Measurements from ENCODE around the gene PARP15.
"Not testable (repeated sequence)": the region's sequence is repeated elsewhere in the genome, so short reads cannot be mapped to it uniquely, and the experiment has no call there.

The PARP15 gene

GRCh38 chr3:122577409-122578031 is at the start of gene PARP15:
PARP15 (plus strand) TSS chr3:122577650; CDS start chr3:122577668, 18 bp downstream.
- no peak for DNase-seq (ENCODE audit: low read depth in 3 of 3)

DNA sequence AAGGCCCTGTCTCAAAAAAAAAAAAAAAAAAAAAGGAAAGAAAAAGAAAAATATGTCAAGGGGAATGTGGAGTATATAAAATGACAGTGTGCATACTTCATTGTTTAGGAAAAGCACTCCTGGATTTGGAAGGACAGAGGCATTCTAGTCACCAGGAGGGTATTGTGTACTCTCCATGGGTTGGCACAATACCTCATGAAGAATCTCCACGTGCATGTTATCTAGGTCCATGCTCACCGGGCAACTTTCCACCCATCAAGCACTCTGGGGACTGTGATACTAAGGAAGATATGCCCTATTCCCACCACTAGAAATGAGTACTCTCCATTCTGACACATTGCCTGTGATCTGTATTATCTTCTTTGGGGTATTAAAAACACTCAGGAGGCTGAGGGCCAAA is 47.3 kb upstream of the PARP15 start:
- DNase-seq (ENCODE audit: low read depth in 3 of 3), result no peak

GRCh38 chr3:122533480-122533879 is 44.0 kb upstream of the PARP15 start:
- DNase-seq (ENCODE audit: low read depth in 3 of 3), result no peak

GRCh38 chr3:122533931-122534334 is 43.5 kb upstream of the PARP15 start:
- DNase-seq (ENCODE audit: low read depth in 3 of 3), result peak; percentile 23 to 39 (median 23)

GRCh38 chr3:122535964-122536631 is 41.4 kb upstream of the PARP15 start:
- DNase-seq (ENCODE audit: low read depth in 3 of 3), result no peak

DNA sequence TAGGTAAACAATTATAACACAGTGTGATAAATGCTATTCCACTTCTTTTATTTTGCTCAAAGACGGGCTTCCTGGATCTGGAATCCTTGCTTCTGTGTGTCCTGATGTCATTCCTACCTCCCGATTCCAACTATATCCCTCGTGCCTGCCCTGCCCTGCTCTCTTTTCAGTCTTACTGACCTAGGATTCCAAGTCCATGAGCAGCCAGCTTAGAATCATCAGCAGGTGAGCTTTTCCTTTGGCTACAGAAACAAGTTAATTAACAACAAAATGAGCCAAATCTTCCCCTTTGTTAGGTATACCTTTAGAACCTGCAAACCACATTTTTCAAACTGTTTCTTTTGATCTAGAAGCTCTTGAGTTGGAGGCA is 40.8 kb upstream of the PARP15 start:
- DNase-seq (ENCODE audit: low read depth in 3 of 3), result no peak

DNA sequence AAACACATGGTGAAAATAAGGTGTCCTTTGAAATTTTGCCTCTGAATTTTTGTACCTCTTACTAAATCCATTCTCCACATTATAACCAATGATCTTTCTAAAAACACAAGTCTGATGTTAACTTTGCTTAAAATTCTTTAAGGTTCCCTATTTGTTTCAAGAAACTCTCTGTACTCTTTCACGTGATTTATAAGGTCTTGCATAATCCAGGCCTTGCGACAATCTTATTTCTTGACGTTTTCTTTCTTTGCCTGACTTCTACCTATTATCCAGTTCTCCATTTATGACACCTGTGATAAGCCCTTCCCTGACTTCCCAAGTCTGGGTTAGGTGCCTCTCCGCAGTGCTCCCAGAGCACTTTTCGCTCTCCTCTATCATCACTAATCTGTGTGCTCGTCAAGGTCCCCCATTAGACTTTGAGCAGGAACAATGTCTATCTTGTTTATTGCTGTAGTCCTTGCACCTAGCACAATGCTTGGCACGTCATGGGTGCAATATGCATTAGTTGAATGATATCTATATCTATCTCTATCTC is 38.4 kb upstream of the PARP15 start:
- no peak for DNase-seq (ENCODE audit: low read depth in 3 of 3)

DNA sequence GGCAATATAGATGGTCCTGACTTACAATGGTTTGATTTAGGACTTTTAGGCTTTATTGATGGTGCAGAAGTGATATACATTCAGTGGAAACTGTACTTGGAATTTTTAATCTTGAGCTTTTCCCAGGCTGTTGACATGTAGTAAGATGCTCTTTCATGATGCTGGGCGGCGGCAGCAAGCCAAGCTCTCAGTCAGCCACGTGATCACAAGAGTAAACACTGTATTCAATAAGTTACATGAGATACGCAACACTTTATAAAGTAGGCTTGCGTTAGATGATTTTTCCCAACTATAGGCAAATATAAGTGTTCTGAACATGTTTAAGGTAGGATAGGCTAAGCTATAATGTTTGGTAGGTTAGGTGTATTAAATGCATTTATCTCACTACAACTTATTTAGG is 31.3 kb upstream of the PARP15 start:
- DNase-seq (ENCODE audit: low read depth in 3 of 3), result no peak

DNA sequence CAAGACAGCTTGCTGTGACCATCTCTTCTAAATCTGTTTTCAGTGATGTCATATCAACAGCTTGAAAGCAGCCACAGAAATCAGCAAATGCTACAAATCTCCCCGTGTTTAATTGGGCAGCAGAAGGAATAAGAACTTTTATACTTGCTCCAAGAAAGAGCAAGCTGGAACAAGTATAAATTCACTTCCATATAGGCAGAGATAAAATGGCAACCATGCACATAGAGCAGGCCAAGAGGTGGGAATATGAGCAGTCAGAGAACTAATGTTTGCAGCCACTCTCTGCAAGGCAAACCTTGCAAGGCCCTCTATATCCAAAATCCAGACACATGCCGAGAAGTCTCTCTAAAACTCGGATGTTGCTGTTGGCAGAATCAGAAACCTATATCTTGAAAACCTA is 29.4 kb upstream of the PARP15 start:
- no peak for DNase-seq (ENCODE audit: low read depth in 3 of 3)

DNA sequence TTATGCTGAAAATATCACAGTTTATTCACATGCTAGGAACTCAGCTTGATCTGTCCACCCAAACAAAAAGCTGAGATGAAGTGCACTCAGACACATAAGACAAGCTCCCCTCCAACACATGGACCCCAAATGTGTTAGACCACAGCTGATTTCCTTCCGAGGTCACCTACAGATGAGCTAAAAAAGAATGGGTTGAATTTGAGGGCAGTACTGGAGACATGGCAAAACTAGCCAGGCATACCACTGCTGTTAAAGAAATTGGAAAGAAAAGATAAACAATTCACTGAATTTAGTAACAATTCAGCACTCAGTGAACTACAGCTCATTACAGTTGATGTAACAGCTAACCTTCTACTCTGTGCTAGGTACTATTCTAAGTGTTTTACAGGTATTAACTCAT is 28.8 kb upstream of the PARP15 start:
- DNase-seq (ENCODE audit: low read depth in 3 of 3), result no peak

DNA sequence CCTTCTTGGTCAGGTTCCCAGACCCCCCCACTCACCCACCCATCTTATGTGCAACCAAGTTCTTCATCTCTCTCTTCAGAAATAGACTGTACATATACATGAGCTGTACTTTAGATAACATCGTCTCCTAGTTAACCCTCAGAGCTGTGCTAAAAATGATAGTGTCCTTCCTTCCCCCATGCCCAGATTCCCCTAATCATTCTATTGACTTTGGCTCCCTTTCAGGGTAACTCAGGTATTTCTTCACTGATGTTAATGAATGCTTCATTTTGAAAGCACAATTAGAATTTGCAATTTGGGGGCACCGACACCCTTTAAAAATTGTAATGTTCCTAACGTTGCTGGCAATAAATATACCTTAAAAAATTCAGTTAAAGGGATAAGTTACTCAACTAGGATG is 24.3 kb upstream of the PARP15 start:
- DNase-seq (ENCODE audit: low read depth in 3 of 3), result no peak

GRCh38 chr3:122555275-122556071 is 22.0 kb upstream of the PARP15 start:
- no peak for DNase-seq (ENCODE audit: low read depth in 3 of 3)

DNA sequence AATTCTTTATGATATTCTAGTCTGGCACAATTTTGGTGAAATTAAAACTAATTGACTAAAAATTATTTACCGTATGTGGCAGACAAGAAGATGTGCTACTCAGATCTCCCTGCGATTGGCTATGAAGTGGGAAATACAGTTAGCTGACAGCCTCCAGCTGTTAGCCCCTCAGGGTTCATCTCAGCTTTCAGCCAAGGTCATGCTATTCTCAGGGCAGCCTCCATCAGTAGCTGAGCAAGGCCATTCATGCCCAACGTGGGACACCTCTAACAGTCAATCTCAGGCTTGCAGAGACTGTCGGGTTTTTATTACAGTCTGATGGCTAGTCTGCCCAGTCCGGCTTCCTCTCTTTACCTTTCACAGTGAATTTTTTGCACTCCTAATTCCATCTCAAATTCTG is 20.1 kb upstream of the PARP15 start:
- DNase-seq (ENCODE audit: low read depth in 3 of 3), result no peak

DNA sequence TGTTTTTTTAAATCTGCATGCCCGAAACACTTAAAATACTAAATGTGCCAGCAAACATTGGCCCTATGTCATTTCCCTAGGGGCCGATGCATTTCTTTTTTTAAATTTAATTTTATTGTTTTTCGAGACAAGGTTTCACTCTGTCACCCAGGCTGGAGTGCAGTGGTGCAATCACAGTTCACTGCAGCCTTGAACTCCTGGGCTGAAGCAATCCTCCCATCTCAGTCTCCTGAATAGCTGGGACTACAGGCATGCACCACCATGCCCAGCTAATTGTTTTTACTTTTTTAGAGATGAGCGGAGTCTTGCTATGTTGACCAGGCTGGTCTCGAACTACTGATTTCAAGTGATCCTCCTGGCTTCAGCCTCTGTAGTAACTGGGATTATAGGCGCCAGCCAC is 18.8 kb upstream of the PARP15 start:
- DNase-seq (ENCODE audit: low read depth in 3 of 3), result no peak

DNA sequence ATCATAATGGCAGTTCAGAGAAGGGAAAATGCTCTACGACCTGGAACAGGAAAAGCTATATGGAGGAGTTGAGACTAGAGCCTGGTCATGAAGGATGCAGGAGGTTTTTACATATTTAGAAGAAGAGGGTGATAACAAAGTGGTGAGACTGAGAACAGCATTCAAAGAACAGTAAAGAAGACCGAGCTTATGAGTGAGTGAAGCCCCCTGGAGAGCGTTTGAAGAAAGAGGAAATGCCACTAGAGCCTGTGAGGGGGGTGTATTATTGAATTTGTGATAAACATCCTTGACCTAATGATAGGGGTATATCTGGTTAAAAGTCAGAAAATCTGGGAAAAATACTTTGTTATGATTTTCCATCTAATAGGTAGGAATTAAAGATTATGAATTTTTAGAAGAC is 17.5 kb upstream of the PARP15 start:
- no peak for DNase-seq (ENCODE audit: low read depth in 3 of 3)

GRCh38 chr3:122560680-122561079 is 16.8 kb upstream of the PARP15 start:
- DNase-seq (ENCODE audit: low read depth in 3 of 3), result peak in 1 of 3 donors; percentile 39

- DNase-seq (ENCODE audit: low read depth in 3 of 3), result no peak
Observed at GRCh38 chr3:122562923-122563716, 14.3 kb upstream of the PARP15 start.

GRCh38 chr3:122563717-122564025 is 13.8 kb upstream of the PARP15 start:
- no peak for DNase-seq (ENCODE audit: low read depth in 3 of 3)

GRCh38 chr3:122564155-122564912 is 13.1 kb upstream of the PARP15 start, which contains the start of the genes DTX3L and PARP9:
DTX3L (plus strand) TSS chr3:122564338; CDS start chr3:122564427, 89 bp downstream.
PARP9 (minus strand) TSS chr3:122564300; CDS start chr3:122559620, 4,680 bp downstream.
- DNase-seq (ENCODE audit: low read depth in 3 of 3), result peak; percentile 56 to 62 (median 60)

- DNase-seq (ENCODE audit: low read depth in 3 of 3), result not testable (repeated sequence)
Observed at GRCh38 chr3:122568131-122568530, 9.3 kb upstream of the PARP15 start.

DNA sequence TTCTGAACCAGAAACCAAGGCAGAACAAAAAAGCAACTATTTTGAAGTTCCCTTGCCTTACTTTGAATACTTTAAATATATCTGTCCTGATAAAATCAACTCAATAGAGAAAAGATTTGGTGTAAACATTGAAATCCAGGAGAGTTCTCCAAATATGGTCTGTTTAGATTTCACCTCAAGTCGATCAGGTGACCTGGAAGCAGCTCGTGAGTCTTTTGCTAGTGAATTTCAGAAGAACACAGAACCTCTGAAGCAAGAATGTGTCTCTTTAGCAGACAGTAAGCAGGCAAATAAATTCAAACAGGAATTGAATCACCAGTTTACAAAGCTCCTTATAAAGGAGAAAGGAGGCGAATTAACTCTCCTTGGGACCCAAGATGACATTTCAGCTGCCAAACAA is 8.7 kb upstream of the PARP15 start:
- no peak for DNase-seq (ENCODE audit: low read depth in 3 of 3)
